ENCODE data around the gene EXOC4.

DNA sequence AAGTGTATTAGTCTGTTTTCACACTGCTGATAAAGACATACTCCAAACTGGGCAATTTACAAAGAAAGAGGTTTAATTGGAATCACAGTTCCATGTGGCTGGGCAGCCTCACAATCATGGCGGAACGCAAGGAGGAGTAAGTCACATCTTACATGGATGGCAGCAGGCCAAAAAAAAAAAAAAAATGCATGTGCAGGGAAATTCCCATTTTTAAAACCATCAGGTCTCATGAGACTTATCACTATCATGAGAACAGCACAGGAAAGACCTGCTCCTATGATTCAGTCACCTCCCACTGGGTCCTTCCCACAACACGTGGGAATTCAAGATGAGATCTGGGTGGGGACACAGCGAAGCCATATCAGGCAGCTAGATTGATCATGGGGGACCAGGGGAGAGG is 136.8 kb downstream of the EXOC4 start:
- TF ChIP-seq, protein P1, sequence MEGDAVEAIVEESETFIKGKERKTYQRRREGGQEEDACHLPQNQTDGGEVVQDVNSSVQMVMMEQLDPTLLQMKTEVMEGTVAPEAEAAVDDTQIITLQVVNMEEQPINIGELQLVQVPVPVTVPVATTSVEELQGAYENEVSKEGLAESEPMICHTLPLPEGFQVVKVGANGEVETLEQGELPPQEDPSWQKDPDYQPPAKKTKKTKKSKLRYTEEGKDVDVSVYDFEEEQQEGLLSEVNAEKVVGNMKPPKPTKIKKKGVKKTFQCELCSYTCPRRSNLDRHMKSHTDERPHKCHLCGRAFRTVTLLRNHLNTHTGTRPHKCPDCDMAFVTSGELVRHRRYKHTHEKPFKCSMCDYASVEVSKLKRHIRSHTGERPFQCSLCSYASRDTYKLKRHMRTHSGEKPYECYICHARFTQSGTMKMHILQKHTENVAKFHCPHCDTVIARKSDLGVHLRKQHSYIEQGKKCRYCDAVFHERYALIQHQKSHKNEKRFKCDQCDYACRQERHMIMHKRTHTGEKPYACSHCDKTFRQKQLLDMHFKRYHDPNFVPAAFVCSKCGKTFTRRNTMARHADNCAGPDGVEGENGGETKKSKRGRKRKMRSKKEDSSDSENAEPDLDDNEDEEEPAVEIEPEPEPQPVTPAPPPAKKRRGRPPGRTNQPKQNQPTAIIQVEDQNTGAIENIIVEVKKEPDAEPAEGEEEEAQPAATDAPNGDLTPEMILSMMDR (IDR thresholded peaks at IDR 0.05): no peak
- TF ChIP-seq POLR2AphosphoS5 (IDR thresholded peaks at IDR 0.05) (no peak), POLR2A (IDR thresholded peaks at IDR 0.05) (no peak)

Measured in transverse colon (tissue), 4 donors.